Esophagus squamous epithelium (tissue), 5 donors: ENCODE measurements around the gene ZNF385B. TPM values are rescaled to one million over a fixed set of nuclear protein-coding genes. Genes with fewer than 3 reads are reported as not detected.

Experiments used
- DNase-seq: peaks from one replicate; lab custom pipeline; 2025; lab: John Stamatoyannopoulos, UW
- H3K27ac ChIP-seq, 4 donors: fragments of 200-600 bp; sonication (generic); one replicate each; pipeline ENCODE4 v1.5.1; 2016 to 2019; ENCODE audit warnings: mild to moderate bottlenecking in 1 of 4
- H3K27me3 ChIP-seq, 4 donors: fragments of 200-600 bp; sonication (generic); 1 replicate in 3 of 4; 2 replicates in 1 of 4; pipeline versions ENCODE4 v1.5.1 to v1.6.0; 2017 to 2021; ENCODE audit warnings: antibody characterized with exemption in 1 of 4
- H3K36me3 ChIP-seq, 3 donors: fragments of 200-600 bp; sonication (generic); one replicate each; pipeline ENCODE4 v1.5.1; 2016 to 2019
- H3K4me1 ChIP-seq, 3 donors: fragments of 200-600 bp; sonication (generic); one replicate each; pipeline ENCODE4 v1.5.1; 2017 to 2019
- H3K4me3 ChIP-seq, 4 donors: fragments of 200-600 bp; sonication (generic); 1 replicate in 3 of 4; 2 replicates in 1 of 4; pipeline ENCODE4 v1.5.1; 2016 to 2019; ENCODE audit warnings: mild to moderate bottlenecking in 2 of 4, moderate library complexity in 1 of 4
- H3K9me3 ChIP-seq, 3 donors: fragments of 200-600 bp; sonication (generic); one replicate each; pipeline ENCODE4 v1.5.1; 2016 to 2019
- CTCF ChIP-seq, 6 experiments: fragments of 450-650 bp in 4 of 6; fragments of 200-600 bp in 2 of 6; sonication (generic) in 2 of 6; IDR thresholded peaks; one replicate each; pipeline ENCODE4 v1.5.1; 2016 to 2019; ENCODE audit warnings: antibody characterized with exemption in 6 of 6, mild to moderate bottlenecking in 4 of 6, moderate library complexity in 4 of 6
- POLR2A ChIP-seq, 4 donors: fragments of 450-650 bp; IDR thresholded peaks; one replicate each; pipeline ENCODE4 v1.6.1; 2017; ENCODE audit warnings: antibody characterized with exemption in 4 of 4, mild to moderate bottlenecking in 4 of 4, moderate library complexity in 3 of 4
- WGBS, 2 donors: methylation state at CpG; one replicate each; pipeline ENCODE4 v1.1.5; 2018; 5-methylcytosine and 5-hydroxymethylcytosine counted together
- intact Hi-C: fragments of 100-400 bp; cut with DNase I; formaldehyde crosslinking; loops from one replicate; pipeline ENCODE4 v1.15.0; 2022
- total RNA-seq, 4 donors: library from RNA; depleted of rRNA; stranded (reverse); fragments of >200 nt; gene quantifications; one replicate each; pipeline ENCODE4 v1.1.0, GENCODE V29; 2016
- donor health status: DM: yes; HTN: yes; CAD: no.

The ZNF385B gene
- total RNA-seq, 4 donors from 2014 or later = 0.44 to 3.1 (median 0.44) TPM; not detected in 1

DNA sequence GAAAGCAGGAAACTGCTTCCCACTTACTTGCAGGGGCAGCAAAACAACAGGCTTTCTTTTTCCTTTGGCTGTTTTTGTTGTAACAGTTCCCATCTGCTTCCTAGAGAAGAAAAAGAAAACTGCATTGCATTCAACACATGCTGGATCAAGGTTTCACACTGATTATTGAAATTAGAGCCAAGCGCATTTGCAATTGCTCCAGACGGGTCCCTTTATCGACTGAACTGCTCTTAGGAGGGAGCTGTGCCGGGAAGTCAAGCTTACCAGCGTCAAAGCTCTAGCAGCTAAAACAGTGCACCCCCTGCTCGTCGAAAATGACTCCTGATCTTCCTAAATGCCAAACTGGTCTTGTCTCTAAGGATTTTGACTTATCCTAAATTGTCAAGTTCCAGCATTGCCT, 432.8 kb downstream of the ZNF385B start:
- Histone ChIP-seq H3K36me3 (no peaks in the 10 kb centered on the region), H3K4me1 (peaks cover 0 to 6% (median 0%) of the 10 kb centered on the region in 3 donors), H3K4me3 (no peak overlapping the region), H3K9me3 (no peaks in the 10 kb centered on the region), H3K27ac (no peak overlapping the region), H3K27me3 (peaks cover 0 to 3% (median 0%) of the 10 kb centered on the region in 4 donors)
- WGBS, 2 donors = 21 to 29% methylated on average over 7 of the region's 7 CpGs
- DNase-seq = no peak
- intact Hi-C loops = loop anchor here (10.0 kb wide), 1 partner anchor 316 kb away; no protein-coding TSS in a partner anchor
- TF ChIP-seq CTCF (IDR thresholded peaks at IDR 0.05) (no peak), POLR2A (IDR thresholded peaks at IDR 0.05) (no peak)

DNA sequence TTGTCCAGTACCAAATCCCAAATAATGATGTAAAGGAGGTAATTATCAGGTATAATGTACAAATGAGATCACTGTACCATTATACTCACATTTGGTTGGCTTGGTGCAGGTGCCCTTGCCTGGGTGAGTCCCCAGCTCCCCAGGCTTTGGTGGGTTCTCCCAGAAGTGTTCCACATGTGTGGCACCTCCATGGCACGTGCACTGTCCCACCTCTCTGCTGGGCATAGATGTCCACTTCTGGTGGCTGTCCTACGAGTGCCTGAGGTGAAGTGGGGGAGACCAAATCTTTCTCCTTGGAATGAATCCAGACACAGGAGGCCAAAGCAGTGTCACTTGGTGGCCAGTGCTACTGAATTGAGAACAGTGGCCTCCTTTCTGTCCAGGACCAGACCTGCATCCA, 434.3 kb downstream of the ZNF385B start:
- no peak overlapping the region for H3K4me3 ChIP-seq
- no peak for TF ChIP-seq POLR2A (IDR thresholded peaks at IDR 0.05)
- no peak for TF ChIP-seq CTCF (IDR thresholded peaks at IDR 0.05)
- no peak for DNase-seq
- H3K9me3 ChIP-seq = no peaks in the 10 kb centered on the region
- no peaks in the 10 kb centered on the region for H3K36me3 ChIP-seq
- intact Hi-C loops = loop anchor here (10.0 kb wide), 1 partner anchor 318 kb away; no protein-coding TSS in a partner anchor
- no peak overlapping the region for H3K27ac ChIP-seq
- H3K4me1 ChIP-seq = peaks cover 0 to 6% (median 0%) of the 10 kb centered on the region in 3 donors
- H3K27me3 ChIP-seq = peaks cover 0 to 3% (median 0%) of the 10 kb centered on the region in 4 donors
- WGBS, 2 donors = 58% methylated on average over 2 of the region's 2 CpGs; no CpG with 5 or more reads in 1 of the 2 donors

DNA sequence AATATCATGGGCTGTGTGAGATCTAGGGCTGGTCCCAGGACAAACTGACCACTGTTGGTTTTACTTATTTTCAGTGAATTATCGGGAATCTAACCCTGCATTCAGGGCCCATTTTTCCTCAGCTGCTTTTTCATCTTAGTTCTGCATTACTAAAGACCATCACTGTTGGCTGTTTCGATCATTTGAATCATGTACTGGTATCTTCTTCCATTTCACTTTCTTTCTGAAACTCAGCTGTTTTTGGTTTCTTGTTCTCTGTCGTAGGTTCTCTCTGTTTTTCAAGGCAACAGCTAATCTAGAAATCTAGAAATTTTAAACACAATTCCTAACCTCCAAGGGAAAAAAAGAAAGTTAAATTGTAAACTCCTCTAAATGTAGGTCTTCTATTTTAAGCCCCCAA, 436.8 kb downstream of the ZNF385B start:
- Histone ChIP-seq H3K4me3 (no peak overlapping the region), H3K27ac (no peak overlapping the region), H3K36me3 (no peaks in the 10 kb centered on the region), H3K27me3 (peaks cover 0 to 3% (median 0%) of the 10 kb centered on the region in 4 donors), H3K4me1 (peaks cover 0 to 6% (median 0%) of the 10 kb centered on the region in 3 donors), H3K9me3 (no peaks in the 10 kb centered on the region)
- 73 to 80% methylated on average over 3 of the region's 3 CpGs for WGBS, 2 donors
- TF ChIP-seq CTCF (IDR thresholded peaks at IDR 0.05) (no peak), POLR2A (IDR thresholded peaks at IDR 0.05) (no peak)
- intact Hi-C loops = loop anchor here (10.0 kb wide), 1 partner anchor 320 kb away; no protein-coding TSS in a partner anchor
- no peak for DNase-seq

DNA sequence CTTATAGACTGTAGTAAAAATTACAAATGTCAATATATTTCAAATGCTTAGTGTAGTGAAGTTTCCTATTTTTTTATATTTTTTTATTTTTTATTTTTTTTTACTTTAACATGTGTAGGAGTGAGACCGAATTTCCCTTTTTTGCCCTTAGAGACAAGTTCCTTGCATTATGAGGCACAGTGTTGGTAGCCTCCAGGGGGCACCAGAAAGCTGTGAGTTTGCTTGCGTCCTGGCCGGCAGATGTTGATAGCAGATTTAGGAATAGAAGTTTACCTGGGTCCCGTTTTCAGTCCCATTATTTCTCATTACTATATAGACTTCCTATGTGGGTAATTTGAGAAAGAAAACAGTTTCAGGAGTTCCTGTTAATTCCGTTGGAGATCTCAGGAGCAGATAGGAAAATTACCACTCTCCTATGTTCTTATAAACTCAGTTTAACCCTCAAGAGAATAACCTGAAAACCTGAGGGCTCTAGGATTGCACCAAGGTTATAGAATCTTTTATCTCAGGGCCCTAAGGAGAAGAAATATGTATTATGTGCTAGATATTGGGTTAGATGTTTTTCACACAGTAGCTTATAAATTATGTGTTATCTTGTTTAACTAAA, 439.3 kb downstream of the ZNF385B start:
- Histone ChIP-seq H3K4me3 (no peak overlapping the region), H3K36me3 (no peaks in the 10 kb centered on the region), H3K4me1 (no peaks in the 10 kb centered on the region), H3K27ac (no peak overlapping the region), H3K9me3 (no peaks in the 10 kb centered on the region), H3K27me3 (no peaks in the 10 kb centered on the region)
- TF ChIP-seq POLR2A (IDR thresholded peaks at IDR 0.05) = no peak
- TF ChIP-seq CTCF (IDR thresholded peaks at IDR 0.05) = peak; percentile 21 to 67 (median 62)
- WGBS, 2 donors = 4 to 11% methylated on average over 5 of the region's 5 CpGs
- no peak for DNase-seq
- intact Hi-C loops = loop anchor here (10.0 kb wide), 1 partner anchor 323 kb away; no protein-coding TSS in a partner anchor

- H3K27me3 ChIP-seq = no peaks in the 10 kb centered on the region
- intact Hi-C loops = no loop called here
- no peak overlapping the region for H3K27ac ChIP-seq
- DNase-seq = no peak
- TF ChIP-seq CTCF (IDR thresholded peaks at IDR 0.05) = no peak
- TF ChIP-seq POLR2A (IDR thresholded peaks at IDR 0.05) = no peak
- H3K9me3 ChIP-seq = no peaks in the 10 kb centered on the region
- WGBS, 2 donors = 50 to 55% methylated on average over 2 of the region's 2 CpGs
- H3K36me3 ChIP-seq = no peaks in the 10 kb centered on the region
- H3K4me3 ChIP-seq = no peak overlapping the region
- H3K4me1 ChIP-seq = no peaks in the 10 kb centered on the region
These were observed 443.9 kb downstream of the ZNF385B start for GRCh38 chr2:179417436-179417949.
